SU-DHL-6 (cell line): ENCODE measurements around the gene HIBADH.

ENCODE experiments used
- CTCF ChIP-seq: fragments of 200-600 bp; sonication (generic); IDR thresholded peaks from one replicate; pipeline ENCODE4 v1.5.1; 2017; ENCODE audit warnings: antibody characterized with exemption, mild to moderate bottlenecking, low read length, moderate library complexity; ENCODE audit not compliant: insufficient read depth, poor library complexity, severe bottlenecking
- EZH2phosphoT487 ChIP-seq: fragments of 200-600 bp; sonication (generic), shearing (Covaris generic); conservative IDR thresholded peaks from 2 replicates; pipeline ENCODE4 v1.6.1; 2018; ENCODE audit warnings: mild to moderate bottlenecking, antibody characterized with exemption, low read length, moderate library complexity, mixed read lengths

- TF ChIP-seq CTCF (no peak), EZH2phosphoT487 (no peak)
Observed at GRCh38 chr7:27695096-27695495, 32.4 kb upstream of the HIBADH start.
